A172 (cell line): ENCODE data around the gene ACAA2. TPM values are rescaled to one million over a fixed set of nuclear protein-coding genes. Genes with fewer than 3 reads are reported as not detected.
A peak's percentile ranks its signal among the peaks of the same experiment; 100 is the strongest.

Experiments
- DNase-seq: peaks from one replicate; pipeline ENCODE4 v3.0.0-alpha.2; 2015; ENCODE audit warnings: low spot score
- total RNA-seq: library from RNA; depleted of rRNA; stranded (reverse); fragments of >200 nt; shearing (Covaris generic); gene quantifications from 2 replicates; pipeline ENCODE4 v1.2.3, GENCODE V29; 2014

Gene ACAA2
- total RNA-seq, 1 experiment from 2014 or later = 61.0 TPM

DNA sequence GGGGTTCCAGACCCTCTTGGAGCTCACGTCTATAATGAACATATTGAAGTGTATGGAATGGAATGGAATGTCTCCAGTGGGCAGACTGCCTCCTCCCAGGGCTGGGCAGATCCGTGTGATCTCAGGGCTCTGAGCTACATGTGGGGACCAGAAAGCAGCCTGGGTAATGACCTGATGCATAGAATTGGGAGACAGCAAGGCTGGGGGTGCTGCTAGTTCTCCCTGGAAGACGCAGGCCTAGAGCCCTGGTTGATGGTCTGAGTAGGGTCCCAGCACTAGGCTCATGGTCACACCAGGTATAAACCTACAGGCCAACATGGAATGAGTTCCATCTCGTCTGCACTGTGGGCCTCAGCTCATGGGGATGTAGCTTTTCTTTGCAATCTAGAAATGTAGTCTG, 46.7 kb downstream of the ACAA2 start:
- DNase-seq = no peak

GRCh38 chr18:49764032-49764431, 49.3 kb downstream of the ACAA2 start:
- DNase-seq = no peak

DNA sequence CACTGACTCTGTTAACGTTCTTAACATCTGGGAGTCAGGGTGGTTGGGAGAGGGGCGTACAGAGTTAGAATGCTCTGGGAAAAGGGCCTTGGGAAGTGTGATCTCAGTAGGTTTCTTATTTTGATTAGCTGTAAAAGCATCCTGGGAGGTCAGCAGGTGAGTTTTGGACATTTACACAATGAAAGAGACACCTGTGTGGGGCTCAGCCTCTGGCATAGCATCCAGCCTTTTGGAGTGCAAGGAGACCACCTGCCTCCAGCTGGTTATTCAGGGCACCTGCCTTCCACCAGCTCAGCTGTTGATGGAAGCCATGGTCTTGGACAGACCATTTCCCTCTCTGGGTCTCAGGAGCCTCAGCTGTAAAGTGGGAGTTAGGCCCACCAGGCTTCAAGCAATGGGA, 49.7 kb downstream of the ACAA2 start:
- no peak for DNase-seq

DNA sequence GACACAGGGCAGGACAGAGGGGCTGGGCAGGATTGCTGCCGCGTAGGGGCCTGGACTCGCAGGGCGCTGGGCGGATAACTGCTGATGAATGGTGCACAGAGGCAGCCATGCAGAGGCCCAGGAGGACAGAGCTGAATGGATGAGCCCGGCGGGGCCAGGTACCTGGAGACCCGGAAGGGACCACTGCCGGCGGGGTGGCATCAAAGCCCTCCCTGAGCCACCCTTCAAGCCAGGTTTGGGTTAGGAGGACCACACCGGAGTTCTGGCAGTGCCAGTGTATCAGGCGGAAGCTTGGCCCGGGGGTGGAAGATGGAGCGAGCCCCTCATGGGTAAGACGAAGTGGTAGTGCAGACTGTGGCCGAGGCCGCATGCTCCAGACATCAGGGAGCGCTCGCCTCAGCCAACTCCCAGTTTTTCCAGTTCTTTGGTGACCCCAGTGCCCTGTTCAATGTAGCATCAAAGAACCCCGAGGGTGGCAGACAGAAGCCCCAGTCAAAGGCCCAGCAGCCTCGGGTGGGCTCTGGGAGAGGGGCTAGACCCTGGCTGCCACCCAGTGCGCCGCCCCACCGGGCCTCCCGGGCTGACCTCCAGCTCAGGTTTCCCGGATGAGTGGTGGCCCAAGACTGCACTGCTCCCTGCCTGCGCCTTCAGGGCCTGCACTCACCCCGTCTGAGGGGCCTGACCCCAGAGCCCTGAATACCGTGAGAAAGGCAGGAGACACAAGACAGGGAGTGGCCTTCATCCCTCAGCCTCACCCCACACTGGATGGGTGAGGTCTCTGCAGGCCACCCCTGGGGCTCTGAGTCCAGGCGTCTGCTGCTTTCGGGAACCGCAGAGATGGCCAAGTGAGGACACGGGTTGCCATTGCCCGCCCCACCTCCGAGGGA, 50.9 kb downstream of the ACAA2 start:
- no peak for DNase-seq

- DNase-seq = no peak
Measured at GRCh38 chr18:49761771-49762170, 51.6 kb downstream of the ACAA2 start.

GRCh38 chr18:49758263-49758610, 55.1 kb downstream of the ACAA2 start:
- no peak for DNase-seq

DNA sequence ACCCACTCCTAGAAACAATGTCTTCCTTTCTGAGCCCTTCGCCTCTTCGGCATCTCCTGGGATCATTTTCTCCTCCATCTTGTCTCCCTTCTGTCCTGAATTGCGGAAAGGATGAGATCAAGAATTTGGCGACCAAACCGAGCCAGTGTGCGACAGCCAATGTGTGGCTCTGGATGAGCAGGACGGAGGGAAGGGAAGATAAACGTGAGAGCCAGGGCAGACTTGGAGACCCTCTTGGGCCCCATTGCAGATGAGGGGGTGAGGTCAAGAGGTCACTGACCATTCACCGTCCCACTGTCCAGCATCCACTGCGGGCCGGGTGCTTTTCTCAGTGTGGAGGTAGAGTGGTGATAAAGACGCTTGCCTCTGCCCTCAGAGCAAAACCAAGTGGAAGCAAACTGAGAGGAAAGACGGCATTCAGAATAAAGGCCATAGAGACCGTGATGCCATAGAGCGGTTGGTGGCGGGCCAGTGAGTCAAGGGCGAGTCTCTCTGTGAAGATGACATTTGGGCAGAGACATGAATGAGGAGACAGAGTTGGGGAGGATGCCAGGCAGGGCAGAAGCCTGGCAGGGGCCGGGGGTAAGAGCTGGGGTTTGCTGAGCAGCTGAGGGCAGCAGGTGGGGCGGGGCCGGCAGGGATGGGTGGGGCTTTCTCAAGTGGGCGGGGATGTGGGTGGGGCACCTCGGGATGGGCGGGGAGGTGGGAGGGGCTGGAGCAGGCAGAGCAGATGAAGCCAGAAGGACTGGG, 55.6 kb downstream of the ACAA2 start:
- no peak for DNase-seq

DNA sequence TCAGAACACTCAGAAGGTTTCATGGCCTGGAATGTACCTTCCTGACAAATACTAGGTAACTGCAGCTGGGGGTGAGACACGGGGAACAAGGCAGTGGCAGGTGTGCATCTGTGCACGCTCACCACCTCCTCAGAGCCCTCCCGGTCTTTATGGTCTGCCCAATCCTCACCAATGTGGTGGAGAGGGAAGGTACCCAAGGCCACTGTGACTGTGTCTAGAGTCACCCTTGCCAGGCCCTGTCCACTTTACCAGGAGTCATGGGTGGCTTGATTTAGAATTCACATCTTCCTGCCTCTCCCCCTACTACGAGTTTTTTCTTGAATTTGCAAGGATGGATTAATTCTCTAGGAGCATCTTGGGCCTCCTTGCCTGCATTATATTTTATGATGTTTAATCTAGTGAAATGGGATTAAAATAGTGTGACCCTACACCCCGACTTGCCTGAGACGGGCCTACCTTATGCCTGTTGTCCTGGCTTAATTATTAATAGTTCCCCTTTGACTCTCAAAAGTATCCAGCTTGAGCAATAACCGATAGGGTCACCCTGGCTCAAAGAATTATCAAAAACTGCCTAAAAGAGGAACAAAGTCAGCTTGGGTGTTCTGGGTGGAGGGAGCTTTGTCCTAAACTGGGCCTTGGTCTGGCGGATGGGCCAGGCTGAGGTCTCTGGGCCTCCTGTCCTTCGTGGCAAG, 56.5 kb downstream of the ACAA2 start:
- no peak for DNase-seq

DNA sequence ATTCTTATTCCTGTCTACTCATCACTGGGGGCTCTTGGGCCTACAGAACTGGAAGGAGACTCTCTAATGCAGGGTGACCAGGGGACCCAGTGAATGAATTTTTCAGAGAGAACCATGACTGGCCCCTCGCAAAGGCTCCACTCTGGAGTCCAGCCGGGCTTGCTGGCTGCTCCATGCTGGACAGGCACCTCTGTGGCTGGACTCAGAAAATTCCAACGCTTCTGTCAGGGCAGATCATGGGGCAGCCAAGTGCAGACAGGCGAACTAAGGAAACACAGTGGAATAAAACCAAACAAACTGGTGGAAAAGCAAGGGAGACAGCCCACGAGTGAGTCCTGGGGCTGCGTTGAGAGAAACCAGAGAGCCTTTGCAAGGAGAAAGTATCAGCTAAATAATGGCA, 57.2 kb downstream of the ACAA2 start:
- DNase-seq = no peak

DNA sequence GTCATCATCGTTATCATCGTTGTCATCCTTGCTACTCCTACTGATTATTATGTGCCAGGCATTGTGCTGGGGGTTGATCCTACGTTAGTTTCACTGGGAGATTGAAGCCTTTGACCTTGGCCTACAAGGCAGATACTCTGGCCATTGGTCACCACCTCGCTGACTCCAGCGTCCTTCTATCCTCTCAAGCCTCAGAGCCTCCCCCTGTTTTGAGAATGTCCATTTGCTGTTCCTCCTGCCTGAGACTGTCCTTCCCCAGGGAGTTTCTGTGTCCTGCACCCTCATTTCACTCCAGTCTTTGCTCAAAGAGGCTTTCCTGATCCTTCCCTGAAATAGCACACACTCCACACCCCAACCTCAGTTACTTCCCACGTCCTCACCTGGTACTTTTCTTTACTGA, 57.8 kb downstream of the ACAA2 start:
- DNase-seq = no peak

GRCh38 chr18:49754866-49755265, 58.5 kb downstream of the ACAA2 start:
- no peak for DNase-seq

DNA sequence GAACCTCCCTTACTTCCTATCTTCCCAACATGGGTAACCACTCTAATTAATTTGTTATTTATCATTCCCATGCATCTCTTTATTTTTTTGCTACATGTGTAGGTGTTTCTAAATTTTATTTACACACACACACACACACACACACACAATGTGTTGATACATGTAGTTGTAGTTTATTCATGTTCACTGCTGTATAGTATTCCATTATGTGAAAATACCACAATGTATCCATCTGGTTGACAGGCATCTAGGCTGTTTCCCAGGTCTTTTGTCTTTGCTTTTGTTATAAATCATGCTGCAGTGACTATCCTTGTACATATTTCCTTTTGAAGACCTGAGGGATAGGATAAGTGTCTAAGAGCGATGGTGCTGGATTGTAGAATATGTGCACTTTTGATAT, 59.7 kb downstream of the ACAA2 start:
- DNase-seq = no peak

DNA sequence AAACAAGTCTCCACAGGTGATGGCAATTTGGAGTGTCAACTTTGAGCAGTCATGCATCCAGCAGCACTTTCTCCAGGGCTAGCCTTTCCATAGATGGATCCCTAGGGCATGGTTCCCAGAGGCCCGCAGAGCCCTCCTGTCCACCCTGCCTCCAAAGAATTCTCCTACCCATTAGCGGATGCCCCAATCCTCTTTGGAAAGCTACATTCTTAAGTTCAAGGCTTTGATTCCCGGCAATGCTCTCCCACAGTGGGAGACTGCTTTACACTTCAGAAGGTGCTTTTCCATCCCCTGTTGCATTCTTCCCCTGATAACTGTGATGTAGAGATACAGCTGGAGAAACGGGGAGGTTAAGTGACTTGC, 61.3 kb downstream of the ACAA2 start:
- DNase-seq = no peak

- no peak for DNase-seq
Measured at GRCh38 chr18:49751427-49752094, 61.8 kb downstream of the ACAA2 start.

DNA sequence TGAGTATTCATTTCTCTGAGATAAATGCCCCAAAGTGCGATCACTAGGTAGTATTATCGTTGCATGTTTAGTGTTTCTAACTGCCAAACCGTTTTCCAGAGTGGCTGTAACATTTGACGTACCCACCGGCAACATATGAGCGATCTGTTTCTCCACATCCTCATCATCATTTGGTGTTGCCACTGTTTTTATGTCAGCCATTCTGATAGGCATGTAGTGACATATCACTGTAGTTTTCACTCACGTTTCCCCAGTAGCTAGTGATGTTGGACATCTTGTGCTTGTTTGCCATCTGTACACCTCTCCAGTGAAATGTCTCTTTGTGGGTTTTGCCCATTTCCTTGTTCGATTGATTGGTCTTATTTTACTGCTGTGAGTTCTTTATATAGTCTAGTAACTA, 63.8 kb downstream of the ACAA2 start:
- DNase-seq = no peak

- no peak for DNase-seq
Measured at GRCh38 chr18:49747876-49748275, 65.5 kb downstream of the ACAA2 start.

- DNase-seq = peak; percentile 18
Measured at GRCh38 chr18:49745045-49746014, 68.0 kb downstream of the ACAA2 start.

GRCh38 chr18:49744376-49745008, 68.8 kb downstream of the ACAA2 start:
- DNase-seq = peak; percentile 21

DNA sequence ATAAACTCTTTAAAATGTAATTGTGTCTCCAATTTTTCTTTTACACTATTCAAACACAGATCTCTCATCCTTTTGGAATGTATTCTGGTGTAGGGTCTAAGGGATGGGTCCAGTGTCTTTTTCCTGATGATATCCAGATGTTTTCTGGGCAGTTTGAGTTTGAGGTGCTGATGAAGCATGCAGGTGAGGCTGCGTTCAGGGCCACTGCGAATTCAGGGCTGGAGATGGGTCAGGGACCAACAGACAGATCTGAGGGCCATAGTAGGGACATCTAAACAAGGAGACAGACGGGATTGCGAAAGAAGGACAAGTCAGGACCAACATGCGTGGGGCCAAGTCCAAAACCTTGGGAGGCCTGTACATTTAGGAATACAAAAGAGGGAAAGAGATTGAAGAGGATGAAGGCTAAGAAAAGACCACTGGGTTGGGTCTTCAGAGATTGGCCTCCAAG, 70.2 kb downstream of the ACAA2 start:
- no peak for DNase-seq
